ENCODE data around the gene CDK15. TPM values are rescaled to one million over a fixed set of nuclear protein-coding genes. Genes with fewer than 3 reads are reported as not detected.

CDK15 gene
- total RNA-seq, 1 experiment from 2014 or later = not detected

- Histone ChIP-seq H3K79me2 (ENCODE audit: insufficient read depth, low read length) (no peaks in the 10 kb centered on the region), H3K9me2 (ENCODE audit: insufficient read depth) (no peaks in the 10 kb centered on the region), H3K4me2 (ENCODE audit: low read length) (0 out of 2 replicates have a peak overlapping the region, but pooled peaks have one; percentile 23), H4K20me1 (ENCODE audit: insufficient read depth) (no peaks in the 10 kb centered on the region), H3K4me1 (ENCODE audit: control insufficient read depth in 1 of 2, insufficient read depth in 2 of 2, low read length in 2 of 2) (peaks cover 0 to 8% of the 10 kb centered on the region in 2 experiments; a peak in 2 of 4 replicates), H3K36me3 (ENCODE audit: control insufficient read depth in 1 of 2, insufficient read depth in 2 of 2, low read length in 2 of 2) (no peaks in the 10 kb centered on the region), H3K27ac (ENCODE audit: low read depth, low read length) (no peak overlapping the region), H2AFZ (ENCODE audit: low read depth, low read length, poor library complexity, severe bottlenecking) (no peak overlapping the region), H3K4me3 (replicated peaks in 1 of 2; ENCODE audit: low read depth in 1 of 2, low read length in 2 of 2) (no peak overlapping the region), H3K9ac (ENCODE audit: low read length) (no peak overlapping the region), H3K27me3 (ENCODE audit: insufficient read depth, low read length) (no peaks in the 10 kb centered on the region), H3K9me3 (ENCODE audit: control insufficient read depth in 1 of 2, insufficient read depth in 1 of 2, low read depth in 1 of 2, low read length in 2 of 2) (no peaks in the 10 kb centered on the region)
- ATAC-seq (no peak), DNase-seq (ENCODE audit: low read depth, low spot score) (no peak)
- ChIA-PET POLR2A (no interaction called here), RAD21 (ENCODE audit: low non-redundant PET in 1 of 2, low total read pairs in 2 of 2, uncharacterized antibody in 2 of 2, unreplicated experiment in 2 of 2) (no interaction called here), CTCF (no interaction called here)
- no TSS peak for BruUV-seq (replicated peaks)
- intact Hi-C loops (cut with micrococcal nuclease) = no loop called here
- TF ChIP-seq CBX3 (IDR thresholded peaks at IDR 0.05; ENCODE audit: low read depth) (no peak), SIN3A (IDR thresholded peaks at IDR 0.05; ENCODE audit: low read depth) (no peak), EZH2phosphoT487 (IDR thresholded peaks at IDR 0.05; ENCODE audit: borderline replicate concordance) (no peak), ATF3 (IDR thresholded peaks at IDR 0.05) (no peak), SP1 (IDR thresholded peaks at IDR 0.05; ENCODE audit: low read depth) (no peak), ZFX (IDR thresholded peaks at IDR 0.05) (no peak), FOSL1 (IDR thresholded peaks at IDR 0.05; ENCODE audit: low read depth) (no peak), EZH2 (IDR thresholded peaks at IDR 0.05) (no peak), EGR1 (IDR thresholded peaks at IDR 0.05; ENCODE audit: low read depth) (no peak)
Observed at GRCh38 chr2:201854841-201855240, 48.5 kb downstream of the CDK15 start.

GRCh38 chr2:201855356-201855755 lies 49.0 kb downstream of the CDK15 start:
- ChIA-PET CTCF (no interaction called here), POLR2A (no interaction called here), RAD21 (ENCODE audit: low non-redundant PET in 1 of 2, low total read pairs in 2 of 2, uncharacterized antibody in 2 of 2, unreplicated experiment in 2 of 2) (no interaction called here)
- no peak for ATAC-seq
- H2AFZ ChIP-seq (ENCODE audit: low read depth, low read length, poor library complexity, severe bottlenecking) = no peak overlapping the region
- no peaks in the 10 kb centered on the region for H3K36me3 ChIP-seq (ENCODE audit: control insufficient read depth in 1 of 2, insufficient read depth in 2 of 2, low read length in 2 of 2)
- no peaks in the 10 kb centered on the region for H3K79me2 ChIP-seq (ENCODE audit: insufficient read depth, low read length)
- H3K9ac ChIP-seq (ENCODE audit: low read length) = no peak overlapping the region
- no peaks in the 10 kb centered on the region for H4K20me1 ChIP-seq (ENCODE audit: insufficient read depth)
- BruUV-seq (replicated peaks) = no TSS peak
- H3K4me2 ChIP-seq (ENCODE audit: low read length) = no peak overlapping the region
- H3K9me2 ChIP-seq (ENCODE audit: insufficient read depth) = no peaks in the 10 kb centered on the region
- DNase-seq (ENCODE audit: low read depth, low spot score) = no peak
- TF ChIP-seq EGR1 (IDR thresholded peaks at IDR 0.05; ENCODE audit: low read depth) = no peak
- no peak for TF ChIP-seq CBX3 (IDR thresholded peaks at IDR 0.05; ENCODE audit: low read depth)
- TF ChIP-seq CTCF (IDR thresholded peaks at IDR 0.05 in 2 of 3, conservative IDR thresholded peaks at IDR 0.05 in 1 of 3; ENCODE audit: borderline replicate concordance in 1 of 3, insufficient read depth in 1 of 3, low read depth in 2 of 3, low read length in 2 of 3) = no peak
- no peak for TF ChIP-seq POLR2AphosphoS5 (IDR thresholded peaks at IDR 0.05; ENCODE audit: low read depth, low read length)
- TF ChIP-seq POLR2A (IDR thresholded peaks at IDR 0.05; ENCODE audit: borderline replicate concordance, extremely low read depth, insufficient read depth, insufficient read length) = no peak
- no peak for TF ChIP-seq YY1 (IDR thresholded peaks at IDR 0.05; ENCODE audit: extremely low read depth, insufficient replicate concordance, low read depth, low read length)
- TF ChIP-seq JUND (IDR thresholded peaks at IDR 0.05) = no peak
- no peak for TF ChIP-seq ELF1 (IDR thresholded peaks at IDR 0.05; ENCODE audit: borderline replicate concordance, low read depth)
- TF ChIP-seq EZH2 (IDR thresholded peaks at IDR 0.05) = no peak
- TF ChIP-seq REST (IDR thresholded peaks at IDR 0.05; ENCODE audit: low read depth) = no peak
- no peak overlapping the region for H3K4me3 ChIP-seq (replicated peaks in 1 of 2; ENCODE audit: low read depth in 1 of 2, low read length in 2 of 2)
- intact Hi-C loops (cut with micrococcal nuclease) = no loop called here
- H3K27me3 ChIP-seq (ENCODE audit: insufficient read depth, low read length) = no peaks in the 10 kb centered on the region
- H3K4me1 ChIP-seq (ENCODE audit: control insufficient read depth in 1 of 2, insufficient read depth in 2 of 2, low read length in 2 of 2) = peaks cover 0 to 8% of the 10 kb centered on the region in 2 experiments; a peak in 2 of 4 replicates
- no peaks in the 10 kb centered on the region for H3K9me3 ChIP-seq (ENCODE audit: control insufficient read depth in 1 of 2, insufficient read depth in 1 of 2, low read depth in 1 of 2, low read length in 2 of 2)
- H3K27ac ChIP-seq (ENCODE audit: low read depth, low read length) = no peak overlapping the region

Data from HCT116 (cell line).